Fibroblast of villous mesenchyme (primary cell): ENCODE results near the gene POLN. TPM values are rescaled to one million over a fixed set of nuclear protein-coding genes. Genes with fewer than 3 reads are reported as not detected.

Experiments
- DNase-seq: peaks from one replicate; pipeline ENCODE4 v3.0.0-alpha.2; 2010; ENCODE audit warnings: low read depth
- H3K4me3 ChIP-seq: 2 replicates; pipeline ENCODE4 v1.5.1; 2011; ENCODE audit warnings: low read depth, mild to moderate bottlenecking, low read length
- CTCF ChIP-seq: IDR thresholded peaks from 2 replicates; pipeline ENCODE4 v1.5.1; 2012; ENCODE audit warnings: low read depth, mild to moderate bottlenecking, low read length; ENCODE audit not compliant: insufficient read depth
- total RNA-seq: library from RNA; depleted of rRNA; stranded (reverse); fragments of >200 nt; gene quantifications from 2 replicates; pipeline ENCODE4 v1.2.3, GENCODE V29; 2012

Gene POLN
- total RNA-seq, 1 donor: 4.7 TPM

GRCh38 chr4:2274320-2275043, 32.6 kb upstream of the POLN start:
- DNase-seq: no peak
- TF ChIP-seq CTCF: no peak
- H3K4me3 ChIP-seq: no peak overlapping the region

GRCh38 chr4:2273657-2274319, 31.9 kb upstream of the POLN start:
- no peak overlapping the region for H3K4me3 ChIP-seq
- DNase-seq: no peak
- TF ChIP-seq CTCF: no peak

- no peak for TF ChIP-seq CTCF
- no peak for DNase-seq
- H3K4me3 ChIP-seq: no peak overlapping the region
Measured at GRCh38 chr4:2273221-2273620, 31.3 kb upstream of the POLN start.

- TF ChIP-seq CTCF: no peak
- no peak for DNase-seq
- H3K4me3 ChIP-seq: no peak overlapping the region
Measured at GRCh38 chr4:2272828-2273120, 30.9 kb upstream of the POLN start.

- no peak overlapping the region for H3K4me3 ChIP-seq
- no peak for DNase-seq
- no peak for TF ChIP-seq CTCF
Measured at GRCh38 chr4:2272026-2272827, 30.3 kb upstream of the POLN start.

GRCh38 chr4:2271279-2272025, 29.5 kb upstream of the POLN start:
- no peak overlapping the region for H3K4me3 ChIP-seq
- no peak for TF ChIP-seq CTCF
- DNase-seq: no peak
